ENCODE data around the gene FKBP2. TPM values are rescaled to one million over a fixed set of nuclear protein-coding genes. Genes with fewer than 3 reads are reported as not detected.
A peak's percentile ranks its signal among the peaks of the same experiment; 100 is the strongest.

The FKBP2 gene
- polyA plus RNA-seq, 1 donor from 2014 or later, result 101 TPM

DNA sequence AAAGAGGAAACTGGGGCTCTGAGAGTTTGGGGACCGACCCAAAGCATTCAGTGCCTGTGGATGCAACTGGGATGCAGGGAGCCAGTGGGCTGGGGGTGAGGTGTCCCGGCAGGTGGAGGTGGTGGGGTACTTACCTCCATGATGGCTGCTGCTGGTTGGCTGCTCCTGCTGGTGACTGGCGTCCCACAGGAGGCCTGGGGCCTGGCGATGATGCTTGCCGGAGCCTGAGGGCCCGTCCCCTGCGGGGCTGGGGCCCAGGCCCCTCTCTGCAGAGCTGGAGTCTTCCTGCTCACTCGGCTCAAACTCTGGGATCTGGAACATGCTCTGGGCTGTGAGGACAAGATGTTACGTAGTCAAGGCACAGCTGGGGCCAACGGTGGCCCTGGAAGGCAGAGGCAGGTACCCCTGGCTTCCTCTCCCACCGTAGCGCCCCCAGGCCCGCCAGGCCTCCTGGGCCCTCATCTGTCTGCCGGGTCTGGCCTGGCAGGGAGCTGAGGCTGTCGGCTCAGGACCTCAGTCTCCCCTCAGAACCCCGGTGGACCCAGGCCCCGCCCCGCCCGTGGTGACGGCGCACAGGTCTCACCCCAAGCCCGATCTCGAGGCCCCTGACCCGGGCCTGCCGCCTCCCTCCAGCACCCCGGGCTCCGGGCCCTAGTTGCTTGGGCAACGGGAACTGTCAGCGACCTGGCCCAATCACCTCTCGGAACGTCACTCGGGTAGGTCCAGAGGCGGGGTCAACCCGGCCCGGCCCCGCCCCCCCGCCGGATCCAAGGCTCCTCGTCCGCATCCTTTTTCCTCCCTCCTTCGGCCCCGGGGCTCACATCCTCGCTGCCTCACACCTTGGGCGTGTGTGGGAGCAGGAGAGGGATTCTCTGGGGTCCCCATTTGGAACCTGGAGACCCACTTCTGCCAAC is 43.4 kb downstream of the FKBP2 start, which contains the start of gene BAD:
Gene BAD (minus strand): TSS at position 618 of the 914 bp plus-strand sequence. CDS start 297 bp downstream, at position 321.
- peaks cover 3 to 10% (median 7%) of the 10 kb centered on the region in 3 donors for H3K4me1 Mint-ChIP-seq
- H3K27me3 Mint-ChIP-seq, result no peaks in the 10 kb centered on the region

DNA sequence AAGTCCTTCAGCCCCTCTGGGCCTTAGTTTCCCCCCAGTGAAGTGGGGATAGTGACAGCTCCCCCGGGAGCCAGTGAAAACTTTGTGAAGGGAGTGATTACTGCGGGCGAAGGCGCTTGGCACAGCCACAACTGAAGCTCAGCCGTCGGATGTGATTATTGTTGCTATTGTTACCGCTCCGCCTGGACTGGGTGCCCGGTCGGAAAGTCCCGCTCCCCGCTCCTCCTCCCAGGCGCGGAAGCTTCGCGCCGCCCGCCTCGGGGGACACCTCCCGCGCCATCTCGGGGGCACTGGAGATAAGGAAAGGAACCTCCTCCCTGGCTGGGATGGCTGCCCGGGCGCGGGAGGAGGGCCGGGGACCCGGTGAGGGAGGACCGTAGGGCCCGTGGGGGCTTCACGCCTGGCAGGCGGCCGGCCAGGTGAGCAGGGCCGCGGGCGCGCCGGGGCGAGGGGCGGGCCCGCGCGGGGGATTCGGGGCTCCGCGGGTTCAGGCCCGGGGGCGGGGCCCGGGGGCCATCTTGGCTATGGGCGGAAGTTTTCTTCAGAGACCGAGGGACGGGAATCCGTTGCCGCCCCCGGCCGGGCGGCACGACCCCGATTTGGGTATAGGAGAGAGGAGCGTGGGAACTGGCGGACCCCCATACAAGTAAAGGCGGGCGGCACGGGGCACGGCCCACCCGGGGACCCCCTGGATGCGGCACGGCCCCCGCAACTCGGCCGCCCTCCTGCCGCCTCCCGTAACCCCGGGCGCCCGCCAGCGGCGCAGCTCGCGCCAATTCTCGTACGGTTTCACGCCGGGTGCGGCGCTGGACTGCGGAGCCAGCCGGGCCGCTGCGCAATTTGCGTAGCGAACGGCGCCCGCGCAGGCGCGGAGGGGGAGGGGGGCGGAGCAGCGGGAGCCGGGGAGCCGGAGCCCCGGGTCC is 44.3 kb downstream of the FKBP2 start, which contains the start of gene GPR137:
Gene GPR137 (plus strand): TSS at position 887 of the 923 bp plus-strand sequence. CDS start 677 bp downstream, outside the sequence.
- Mint-ChIP-seq H3K27ac (peak within 1 kb of the TSS; percentile 99 to 100 (median 99)), H3K4me1 (peaks cover 3 to 10% (median 7%) of the 10 kb centered on the region in 3 donors), H3K9me3 (no peaks in the 10 kb centered on the region), H3K36me3 (peaks cover 2% of the 10 kb centered on the region), H3K27me3 (no peaks in the 10 kb centered on the region), H3K4me3 (peak within 1 kb of the TSS; percentile 89 to 96 (median 95))

More for the DNA sequence above, 43.4 kb downstream of the FKBP2 start, which contains the start of gene BAD:
- H3K36me3 Mint-ChIP-seq, result peaks cover 2% of the 10 kb centered on the region
- no peaks in the 10 kb centered on the region for H3K9me3 Mint-ChIP-seq
- peak within 1 kb of the TSS; percentile 99 to 100 (median 99) for H3K27ac Mint-ChIP-seq
- H3K4me3 Mint-ChIP-seq, result peak within 1 kb of the TSS; percentile 89 to 96 (median 95)

DNA sequence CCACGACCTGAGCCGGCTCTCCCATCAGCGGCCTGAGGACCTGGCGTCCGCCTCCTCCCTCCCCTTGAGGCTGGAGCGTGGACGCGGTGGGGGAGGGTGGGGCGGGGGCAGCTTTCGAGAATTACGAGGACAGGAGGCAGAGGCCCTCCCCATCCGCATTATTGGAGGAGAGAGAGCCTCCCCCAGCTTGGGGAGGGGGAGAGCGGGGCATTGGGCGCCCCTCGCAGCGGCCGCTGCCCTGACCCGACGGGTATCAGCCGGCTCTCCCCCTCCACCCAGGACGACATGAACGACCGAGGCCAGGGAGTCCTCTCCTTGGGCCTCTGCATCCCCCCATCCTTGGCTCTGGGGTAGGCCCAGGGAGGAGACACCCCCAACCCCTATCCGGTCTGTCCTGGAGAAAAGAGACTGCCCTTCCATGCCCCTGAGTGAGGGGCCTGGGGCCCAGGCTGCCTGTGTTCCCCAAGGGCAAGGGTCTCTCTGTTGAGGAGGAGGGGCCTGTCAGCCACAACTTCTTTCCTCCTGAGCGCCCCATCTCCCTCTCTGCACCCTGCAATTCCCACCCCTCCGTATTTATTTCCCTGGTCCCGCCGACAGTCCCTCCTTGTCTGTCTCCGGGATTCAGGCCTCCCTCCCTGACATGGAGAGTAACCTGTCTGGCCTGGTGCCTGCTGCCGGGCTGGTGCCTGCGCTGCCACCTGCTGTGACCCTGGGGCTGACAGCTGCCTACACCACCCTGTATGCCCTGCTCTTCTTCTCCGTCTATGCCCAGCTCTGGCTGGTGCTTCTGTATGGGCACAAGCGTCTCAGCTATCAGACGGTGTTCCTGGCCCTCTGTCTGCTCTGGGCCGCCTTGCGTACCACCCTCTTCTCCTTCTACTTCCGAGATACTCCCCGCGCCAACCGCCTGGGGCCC is 45.2 kb downstream of the FKBP2 start:
- Mint-ChIP-seq H3K4me1 (peaks cover 3 to 14% (median 7%) of the 10 kb centered on the region in 3 donors), H3K27ac (peak overlapping the region; percentile 59 to 100 (median 99))

DNA sequence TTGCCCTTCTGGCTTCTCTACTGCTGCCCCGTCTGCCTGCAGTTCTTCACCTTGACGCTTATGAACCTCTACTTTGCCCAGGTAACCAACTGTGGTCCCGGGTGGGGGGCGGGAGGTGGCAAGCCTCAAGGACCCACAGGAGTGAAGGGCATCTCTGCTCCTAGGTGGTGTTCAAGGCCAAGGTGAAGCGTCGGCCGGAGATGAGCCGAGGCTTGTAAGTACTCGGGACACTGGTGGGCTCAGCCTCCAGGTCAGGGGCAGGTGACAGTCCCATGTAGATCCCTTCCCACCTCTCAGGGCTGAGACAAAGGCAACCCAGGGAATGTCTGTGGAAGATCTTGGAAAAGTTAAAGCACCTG is 45.9 kb downstream of the FKBP2 start:
- H3K4me3 Mint-ChIP-seq, result peak overlapping the region; percentile 74 to 94 (median 90)
- H3K36me3 Mint-ChIP-seq, result peaks cover 2% of the 10 kb centered on the region
- H3K4me1 Mint-ChIP-seq, result peaks cover 3 to 14% (median 7%) of the 10 kb centered on the region in 3 donors
- H3K27me3 Mint-ChIP-seq, result peaks cover 7% of the 10 kb centered on the region
- peaks cover 0 to 3% (median 0%) of the 10 kb centered on the region in 3 donors for H3K9me3 Mint-ChIP-seq
- H3K27ac Mint-ChIP-seq, result peak overlapping the region in 1 of 3 donors; percentile 96

More for the DNA sequence above, 45.2 kb downstream of the FKBP2 start:
- peak overlapping the region; percentile 74 to 95 (median 92) for H3K4me3 Mint-ChIP-seq
- H3K36me3 Mint-ChIP-seq, result peaks cover 2% of the 10 kb centered on the region
- peaks cover 0 to 3% (median 0%) of the 10 kb centered on the region in 3 donors for H3K9me3 Mint-ChIP-seq
- peaks cover 7% of the 10 kb centered on the region for H3K27me3 Mint-ChIP-seq

DNA sequence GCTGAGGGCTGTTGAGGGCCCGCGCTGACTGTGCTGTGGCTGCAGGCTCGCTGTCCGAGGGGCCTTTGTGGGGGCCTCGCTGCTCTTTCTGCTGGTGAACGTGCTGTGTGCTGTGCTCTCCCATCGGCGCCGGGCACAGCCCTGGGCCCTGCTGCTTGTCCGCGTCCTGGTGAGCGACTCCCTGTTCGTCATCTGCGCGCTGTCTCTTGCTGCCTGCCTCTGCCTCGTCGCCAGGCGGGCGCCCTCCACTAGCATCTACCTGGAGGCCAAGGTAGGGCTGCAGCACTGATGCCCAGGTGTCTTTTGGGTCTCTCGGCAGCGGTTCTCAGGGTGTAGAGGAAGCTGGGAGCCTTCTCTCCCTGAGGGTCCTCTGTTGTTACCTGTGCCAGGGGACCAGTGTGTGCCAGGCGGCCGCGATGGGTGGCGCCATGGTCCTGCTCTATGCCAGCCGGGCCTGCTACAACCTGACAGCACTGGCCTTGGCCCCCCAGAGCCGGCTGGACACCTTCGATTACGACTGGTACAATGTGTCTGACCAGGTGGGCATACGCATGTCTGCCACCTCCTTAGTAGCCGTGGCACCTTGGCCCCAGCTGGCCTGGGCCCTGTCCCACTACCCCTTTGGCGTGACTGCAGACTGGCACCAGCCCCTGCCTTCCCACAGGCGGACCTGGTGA is 46.9 kb downstream of the FKBP2 start:
- Mint-ChIP-seq H3K27me3 (peaks cover 10% of the 10 kb centered on the region), H3K4me3 (peak overlapping the region in 3 of 4 donors; percentile 33 to 91 (median 41)), H3K36me3 (peaks cover 2% of the 10 kb centered on the region), H3K27ac (peak overlapping the region in 2 of 3 donors; percentile 73 to 96), H3K4me1 (peaks cover 6 to 14% (median 7%) of the 10 kb centered on the region in 3 donors), H3K9me3 (peaks cover 0 to 3% (median 0%) of the 10 kb centered on the region in 3 donors)

DNA sequence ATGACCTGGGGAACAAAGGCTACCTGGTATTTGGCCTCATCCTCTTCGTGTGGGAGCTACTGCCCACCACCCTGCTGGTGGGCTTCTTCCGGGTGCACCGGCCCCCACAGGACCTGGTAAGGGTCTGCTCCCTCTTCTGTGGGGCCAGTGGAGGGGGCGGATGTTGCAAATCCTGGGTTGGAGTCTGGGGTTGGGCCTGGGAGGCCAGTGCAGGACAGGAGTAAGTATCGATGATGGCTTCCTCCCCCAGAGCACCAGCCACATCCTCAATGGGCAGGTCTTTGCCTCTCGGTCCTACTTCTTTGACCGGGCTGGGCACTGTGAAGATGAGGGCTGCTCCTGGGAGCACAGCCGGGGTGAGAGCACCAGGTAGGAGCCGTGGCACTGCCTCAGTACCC is 47.5 kb downstream of the FKBP2 start:
- Mint-ChIP-seq H3K36me3 (no peaks in the 10 kb centered on the region), H3K4me3 (peak overlapping the region in 1 of 4 donors; percentile 91), H3K4me1 (peaks cover 6 to 12% (median 7%) of the 10 kb centered on the region in 3 donors), H3K27ac (peak overlapping the region in 1 of 3 donors; percentile 96), H3K9me3 (peaks cover 0 to 3% (median 0%) of the 10 kb centered on the region in 3 donors), H3K27me3 (peaks cover 15% of the 10 kb centered on the region)

DNA sequence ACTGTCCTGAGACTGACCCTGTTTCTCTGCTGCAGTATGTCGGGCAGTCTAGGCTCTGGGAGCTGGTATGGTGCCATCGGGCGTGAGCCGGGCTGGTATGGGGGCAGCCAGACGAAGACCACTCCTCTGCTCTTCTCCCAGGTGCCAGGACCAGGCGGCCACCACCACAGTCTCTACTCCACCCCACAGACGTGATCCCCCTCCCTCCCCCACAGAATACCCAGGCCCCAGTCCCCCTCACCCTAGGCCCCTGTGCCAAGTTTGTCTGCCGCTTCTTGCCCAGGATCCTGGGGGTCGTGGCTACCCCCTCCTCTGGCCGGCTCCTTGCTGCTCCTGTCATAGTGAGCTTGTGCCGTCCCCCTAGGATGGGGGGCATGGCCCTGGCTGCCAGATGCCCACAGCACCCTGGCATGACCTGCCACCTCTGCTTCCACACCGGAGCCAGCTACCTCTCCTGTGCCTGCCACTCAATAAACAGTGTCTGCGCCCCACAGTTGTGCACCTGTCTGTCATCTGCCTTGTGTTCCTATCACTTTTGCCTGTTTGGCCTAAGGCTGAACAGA is 48.2 kb downstream of the FKBP2 start:
- Mint-ChIP-seq H3K4me1 (peaks cover 3 to 9% (median 7%) of the 10 kb centered on the region in 3 donors), H3K27me3 (peaks cover 21% of the 10 kb centered on the region), H3K36me3 (no peaks in the 10 kb centered on the region), H3K4me3 (peak overlapping the region in 2 of 4 donors; percentile 73 to 91), H3K27ac (peak overlapping the region in 2 of 3 donors; percentile 20 to 96), H3K9me3 (peaks cover 0 to 3% (median 0%) of the 10 kb centered on the region in 3 donors)

DNA sequence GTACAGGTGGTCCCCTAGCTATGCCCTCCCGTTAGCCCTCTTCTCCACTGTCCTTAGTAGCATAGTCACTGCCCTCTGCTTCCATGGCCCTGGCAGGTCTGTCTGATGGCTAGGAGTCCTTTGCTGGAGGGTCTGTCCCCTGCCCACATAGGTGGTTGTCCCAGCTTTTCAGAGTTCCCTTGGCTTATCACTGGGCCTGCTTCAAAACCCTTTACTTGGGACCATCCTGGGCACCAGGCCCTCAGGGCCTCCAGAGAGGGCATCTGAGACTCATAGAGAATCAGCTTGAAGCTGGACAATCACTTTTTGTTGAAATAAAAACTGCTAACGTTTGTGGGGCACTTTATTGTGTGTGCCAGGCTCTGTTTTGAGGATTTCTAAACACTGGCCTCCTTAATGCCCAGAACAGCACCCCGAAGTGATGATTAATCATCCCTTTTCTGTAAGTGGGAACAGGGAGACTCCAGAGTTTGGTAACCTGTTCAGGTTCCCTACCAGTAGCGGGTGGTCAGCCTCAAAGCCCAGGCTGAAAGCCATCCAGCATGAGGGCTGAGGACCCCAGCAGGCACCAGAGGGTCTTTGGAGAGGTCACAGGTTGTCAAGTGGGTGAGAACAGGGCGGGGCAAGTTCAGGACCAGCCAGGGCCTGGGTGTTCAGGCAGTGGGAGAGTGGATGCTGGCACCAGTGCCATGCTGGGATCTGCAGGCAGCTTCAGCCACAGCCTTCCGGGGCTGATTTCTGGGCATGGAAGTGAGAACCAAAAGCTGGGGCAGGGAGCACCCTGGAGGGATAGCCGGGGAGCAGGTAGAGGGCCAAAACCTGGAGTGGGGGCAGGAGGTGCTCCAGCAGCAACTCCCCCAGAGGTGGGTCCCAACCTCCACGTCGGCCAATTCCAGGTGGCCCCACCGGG is 49.7 kb downstream of the FKBP2 start:
- Mint-ChIP-seq H3K4me1 (peaks cover 3 to 9% (median 7%) of the 10 kb centered on the region in 3 donors), H3K36me3 (no peaks in the 10 kb centered on the region), H3K27me3 (peaks cover 30% of the 10 kb centered on the region), H3K4me3 (peak overlapping the region; percentile 3 to 89 (median 70)), H3K9me3 (peaks cover 0 to 3% (median 0%) of the 10 kb centered on the region in 3 donors), H3K27ac (peak overlapping the region in 1 of 3 donors; percentile 74)

DNA sequence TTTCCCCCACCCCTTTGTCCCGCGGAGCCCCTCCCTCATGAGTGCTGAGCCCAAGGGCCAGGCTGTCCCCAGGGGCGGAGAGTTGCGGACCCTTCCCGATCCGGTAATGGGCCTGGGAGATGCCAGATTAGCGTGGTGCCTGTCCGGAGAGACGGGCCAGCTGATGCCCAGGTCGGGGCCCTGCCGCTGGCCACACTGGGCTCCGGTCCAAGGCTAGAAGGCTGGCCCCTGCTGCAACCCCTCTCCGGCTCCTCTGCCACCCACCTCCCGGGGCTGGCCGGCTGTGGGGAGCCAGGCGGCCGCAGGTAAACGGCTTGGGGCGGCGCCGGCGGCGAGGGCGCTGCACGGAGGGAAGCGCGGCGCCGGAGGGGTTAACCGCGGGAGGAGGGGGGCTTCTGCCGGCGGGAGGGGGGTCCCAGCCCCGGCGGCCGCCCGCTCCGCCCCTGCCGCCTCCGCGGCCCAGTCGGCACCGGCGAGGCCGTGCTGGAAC is 50.4 kb downstream of the FKBP2 start, which contains the start of gene KCNK4:
Gene KCNK4 (plus strand): TSS at position 41 of the 490 bp plus-strand sequence. CDS start 1,717 bp downstream, outside the sequence.
- Mint-ChIP-seq H3K27me3 (peaks cover 33% of the 10 kb centered on the region), H3K4me3 (peak within 1 kb of the TSS; percentile 3 to 89 (median 70)), H3K4me1 (peaks cover 3 to 8% (median 6%) of the 10 kb centered on the region in 3 donors), H3K27ac (peak within 1 kb of the TSS in 1 of 3 donors; percentile 74), H3K36me3 (no peaks in the 10 kb centered on the region), H3K9me3 (peaks cover 0 to 3% (median 0%) of the 10 kb centered on the region in 3 donors)

DNA sequence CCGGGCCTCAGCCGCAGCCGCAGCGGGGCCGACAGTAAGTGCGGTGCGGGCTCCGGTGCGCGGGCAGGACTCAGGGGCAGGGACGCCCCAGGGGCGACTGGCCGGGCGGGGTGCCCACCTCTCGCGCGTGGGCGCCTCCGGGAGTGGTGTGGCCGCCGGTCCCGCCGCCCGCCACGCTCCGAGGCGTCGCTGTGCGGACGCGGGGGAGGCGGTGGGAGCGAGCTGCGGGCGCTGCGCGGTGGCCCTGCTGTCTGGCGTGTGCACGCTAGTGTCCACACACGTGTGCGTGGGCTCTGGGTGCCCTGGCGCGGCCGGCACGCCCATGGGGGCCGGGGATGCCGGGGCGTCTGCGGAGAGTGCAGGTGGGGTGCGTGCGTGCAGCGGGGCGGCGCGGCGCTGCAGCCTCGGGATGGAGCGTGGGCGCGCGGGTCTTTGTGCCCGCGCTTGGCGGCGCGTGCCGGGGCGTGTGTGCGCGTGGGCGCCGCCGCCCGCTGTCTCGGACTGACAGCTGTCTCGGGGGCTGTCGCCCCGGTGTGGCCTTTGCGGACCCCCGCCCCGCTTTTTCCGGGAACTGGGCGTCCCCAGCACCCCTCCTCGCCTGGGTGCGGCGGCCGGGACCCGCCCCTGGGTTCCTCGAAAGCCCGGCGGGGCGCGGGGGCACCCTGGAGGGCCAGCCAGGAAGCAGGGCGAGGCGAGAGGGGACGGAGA is 51.0 kb downstream of the FKBP2 start:
- H3K4me3 Mint-ChIP-seq, result no peak overlapping the region
- H3K27me3 Mint-ChIP-seq, result peaks cover 39% of the 10 kb centered on the region
- H3K9me3 Mint-ChIP-seq, result peaks cover 0 to 3% (median 0%) of the 10 kb centered on the region in 3 donors
- no peaks in the 10 kb centered on the region for H3K36me3 Mint-ChIP-seq
- H3K4me1 Mint-ChIP-seq, result peaks cover 0 to 4% (median 3%) of the 10 kb centered on the region in 3 donors
- no peak overlapping the region for H3K27ac Mint-ChIP-seq
